Right renal pelvis (tissue), 4 donors: ENCODE measurements around the gene NDUFB8. TPM values are rescaled to one million over a fixed set of nuclear protein-coding genes. Genes with fewer than 3 reads are reported as not detected.

Source experiments
- DNase-seq, 4 donors: peaks; one replicate each; pipeline ENCODE4 v3.0.0-alpha.2; 2013; ENCODE audit warnings: low read depth in 4 of 4, low spot score in 3 of 4, missing footprints in 1 of 4
- polyA plus RNA-seq, 4 donors: library from polyadenylated mRNA; unstranded; fragments of 120-200 nt; gene quantifications; one replicate each; pipeline ENCODE4 v1.2.1, GENCODE V29; 2013; ENCODE audit not compliant: insufficient read length in 4 of 4

NDUFB8 gene
- polyA plus RNA-seq, 4 donors, result 165 to 201 (median 169) TPM

DNA sequence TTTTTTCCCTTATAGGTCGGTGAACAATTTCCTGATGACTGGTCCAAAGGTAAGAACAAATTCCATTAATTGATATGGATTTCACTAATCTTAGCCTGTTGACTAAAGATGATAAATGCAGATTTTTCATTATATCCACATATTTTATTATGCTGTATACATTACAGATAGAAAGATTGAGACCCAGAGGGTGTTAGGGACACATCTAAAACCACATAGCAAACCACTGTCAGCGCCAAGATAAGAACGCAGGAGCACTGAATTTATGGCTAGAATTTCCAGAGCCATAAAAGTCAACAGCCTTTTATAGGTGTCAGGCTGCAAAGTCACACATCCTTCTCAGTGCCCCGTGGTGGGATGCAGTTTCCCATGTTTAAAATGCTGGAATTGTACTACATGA lies 50.6 kb downstream of the NDUFB8 start:
- DNase-seq, result no peak

DNA sequence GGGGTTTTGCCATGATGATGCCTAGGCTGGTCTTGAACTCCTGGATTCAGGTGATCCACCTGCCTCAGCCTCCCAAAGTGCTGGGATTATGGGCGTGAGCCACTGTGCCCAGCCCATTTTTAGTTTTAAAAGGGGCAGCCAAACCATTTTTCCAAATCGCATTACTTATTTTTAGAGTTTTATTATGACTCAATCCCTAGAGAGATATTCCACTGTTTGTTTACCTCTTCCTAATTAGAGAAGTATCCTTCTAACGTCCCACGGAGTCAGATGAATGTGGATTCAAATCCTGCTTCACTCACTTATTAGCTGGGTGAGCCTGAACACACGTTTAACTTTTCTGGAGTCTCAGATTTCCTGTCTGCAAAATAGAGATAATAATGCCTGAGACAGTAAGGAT lies 51.7 kb downstream of the NDUFB8 start:
- no peak for DNase-seq

Other genes starting within 250 kb of the NDUFB8 start
- gene BLOC1S2, start 243.2 kb downstream of the NDUFB8 start, polyA plus RNA-seq, result 10 to 100 TPM; 38.3 to 45.7 (median 42.6) TPM
- under 1 TPM; 0.08 to 0.31 (median 0.26) TPM for gene PKD2L1, start 199.6 kb downstream of the NDUFB8 start, polyA plus RNA-seq
- gene SCD, start 182.6 kb downstream of the NDUFB8 start, polyA plus RNA-seq, result 10 to 100 TPM; 33.6 to 50.3 (median 46.0) TPM
- gene WNT8B, start 66.9 kb downstream of the NDUFB8 start, polyA plus RNA-seq, result 1 to 10 TPM in 2 of 4 donors, under 1 TPM in 2; 0.64 to 1.3 (median 0.86) TPM
- 10 to 100 TPM; 13.0 to 20.9 (median 14.9) TPM for gene SEC31B, start 10.0 kb downstream of the NDUFB8 start, polyA plus RNA-seq
- 10 to 100 TPM; 38.9 to 46.0 (median 45.1) TPM for gene HIF1AN, start 6.1 kb upstream of the NDUFB8 start, polyA plus RNA-seq
- 100 to 1,000 TPM; 151 to 184 (median 157) TPM for gene PAX2, start 215.7 kb upstream of the NDUFB8 start, polyA plus RNA-seq